AG10803 (cell line): Measurements from ENCODE around the gene HOXA7.

ENCODE experiments used
- DNase-seq: peaks from one replicate; pipeline ENCODE4 v3.0.0; 2010; ENCODE audit warnings: low read depth
- H3K4me3 ChIP-seq: 2 replicates; pipeline ENCODE4 v1.5.1; 2011; ENCODE audit warnings: mild to moderate bottlenecking, low read length, control low read depth
- CTCF ChIP-seq: conservative IDR thresholded peaks from 2 replicates; pipeline ENCODE4 v1.5.1; 2011; ENCODE audit warnings: mild to moderate bottlenecking, low read length, control low read depth, inconsistent platforms

Gene HOXA7

GRCh38 chr7:27145165-27145913 is 11.1 kb downstream of the HOXA7 start:
- no peak overlapping the region for H3K4me3 ChIP-seq
- TF ChIP-seq CTCF: no peak
- no peak for DNase-seq

- TF ChIP-seq CTCF: no peak
- no peak for DNase-seq
- H3K4me3 ChIP-seq: no peak overlapping the region
These were observed 11.7 kb downstream of the HOXA7 start for GRCh38 chr7:27144781-27145164.

- no peak for TF ChIP-seq CTCF
- H3K4me3 ChIP-seq: no peak overlapping the region
- no peak for DNase-seq
These were observed 12.3 kb downstream of the HOXA7 start for GRCh38 chr7:27143950-27144780.

- DNase-seq: peak; percentile 85
- TF ChIP-seq CTCF: peak; percentile 45
- H3K4me3 ChIP-seq: peak within 1 kb of the TSS; percentile 56
These were observed 13.2 kb downstream of the HOXA7 start, which contains the start of gene HOXA5 for GRCh38 chr7:27143023-27143949. HOXA5 (minus strand) TSS chr7:27143681; CDS start chr7:27143607, 74 bp downstream.

GRCh38 chr7:27142580-27143022 is 13.9 kb downstream of the HOXA7 start:
- H3K4me3 ChIP-seq: peak overlapping the region; percentile 56
- TF ChIP-seq CTCF: no peak
- no peak for DNase-seq

- no peak for TF ChIP-seq CTCF
- DNase-seq: no peak
- peak overlapping the region; percentile 56 for H3K4me3 ChIP-seq
These were observed 14.4 kb downstream of the HOXA7 start for GRCh38 chr7:27141923-27142579.
